ENCODE results near the gene HCFC1.
A peak's percentile ranks its signal among the peaks of the same experiment; 100 is the strongest.

The HCFC1 gene

DNA sequence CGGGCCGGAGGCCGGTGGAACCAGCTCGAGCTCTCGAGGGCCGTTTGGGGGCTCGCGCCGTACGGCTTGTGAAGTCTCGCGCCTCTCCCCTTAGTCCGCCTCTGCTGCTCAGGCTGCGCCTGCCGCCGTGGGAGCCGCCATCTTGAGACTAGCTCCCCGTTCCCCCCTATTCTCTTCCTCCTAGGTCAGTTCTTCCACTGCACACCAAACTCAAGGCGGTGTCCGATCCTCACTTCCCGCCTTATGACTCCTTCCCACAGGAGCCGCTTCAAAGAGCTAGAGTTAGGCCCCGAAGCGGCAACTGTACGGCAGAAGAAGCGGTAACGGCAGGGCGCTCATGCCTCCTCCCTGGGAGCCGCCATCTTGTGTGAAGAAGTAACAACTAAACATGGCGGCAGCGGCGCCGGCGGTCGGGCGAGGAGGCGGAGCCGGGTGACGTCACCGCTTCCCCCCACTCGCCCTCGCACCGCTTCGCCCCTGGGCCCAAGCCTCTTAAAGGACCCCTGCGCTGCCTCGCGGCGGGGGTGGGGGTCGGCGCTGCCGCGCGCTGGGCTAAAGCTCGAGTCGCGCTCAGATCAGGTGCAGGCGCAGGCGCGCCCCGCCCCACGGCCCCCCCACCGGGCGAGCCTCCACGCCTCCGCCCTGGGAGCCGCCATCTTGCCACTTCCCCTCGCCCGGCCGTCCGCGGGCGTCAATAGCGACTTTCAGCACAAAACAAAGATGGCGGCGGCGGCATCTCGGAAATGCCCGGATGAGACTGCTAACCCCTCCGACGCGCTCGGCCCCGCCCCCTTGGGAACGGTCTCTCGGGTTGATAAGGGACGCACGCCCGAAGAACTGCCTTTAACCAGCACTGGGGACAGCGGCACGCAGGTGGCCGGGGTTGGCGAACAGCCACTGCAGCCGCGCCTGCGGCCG lies at the start of gene HCFC1:
HCFC1 (minus strand) TSS at position 369 of the 918 bp plus-strand sequence. CDS start 978 bp downstream, outside the sequence.
- DNase-seq (ENCODE audit: low read depth, low spot score): peak; percentile 75

DNA sequence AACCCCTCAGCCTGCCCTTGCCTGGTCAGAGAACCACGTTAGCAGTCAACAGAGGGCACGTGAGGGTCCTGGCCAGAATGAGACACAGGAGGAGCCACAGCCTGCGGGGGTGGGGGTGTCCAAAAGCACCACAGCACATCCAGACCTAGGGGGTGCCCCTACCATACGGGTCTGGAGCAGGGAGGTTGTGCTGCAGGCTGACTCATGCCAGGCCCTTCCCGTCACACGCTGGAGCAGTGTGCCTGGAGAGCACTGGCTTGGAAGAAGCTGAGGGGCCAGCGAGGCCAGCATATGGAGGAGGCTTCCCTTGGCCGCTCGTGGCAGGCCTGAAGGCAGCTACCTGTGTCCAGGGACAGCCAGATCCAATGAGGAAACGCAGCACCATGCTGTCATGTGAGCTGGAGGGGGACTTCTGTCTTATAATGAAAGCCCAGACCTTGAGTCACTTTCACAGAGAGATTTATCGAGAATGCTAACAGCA lies 49.6 kb upstream of the HCFC1 start:
- DNase-seq (ENCODE audit: low read depth, low spot score): no peak

GRCh38 chrX:154020536-154021115 lies 49.0 kb upstream of the HCFC1 start:
- no peak for DNase-seq (ENCODE audit: low read depth, low spot score)

- no peak for DNase-seq (ENCODE audit: low read depth, low spot score)
Observed at GRCh38 chrX:154019633-154020528, 48.3 kb upstream of the HCFC1 start, which contains the start of gene IRAK1. TSS of gene IRAK1 (minus strand) at chrX:154019902. CDS start at chrX:154019812, 90 bp downstream.

DNA sequence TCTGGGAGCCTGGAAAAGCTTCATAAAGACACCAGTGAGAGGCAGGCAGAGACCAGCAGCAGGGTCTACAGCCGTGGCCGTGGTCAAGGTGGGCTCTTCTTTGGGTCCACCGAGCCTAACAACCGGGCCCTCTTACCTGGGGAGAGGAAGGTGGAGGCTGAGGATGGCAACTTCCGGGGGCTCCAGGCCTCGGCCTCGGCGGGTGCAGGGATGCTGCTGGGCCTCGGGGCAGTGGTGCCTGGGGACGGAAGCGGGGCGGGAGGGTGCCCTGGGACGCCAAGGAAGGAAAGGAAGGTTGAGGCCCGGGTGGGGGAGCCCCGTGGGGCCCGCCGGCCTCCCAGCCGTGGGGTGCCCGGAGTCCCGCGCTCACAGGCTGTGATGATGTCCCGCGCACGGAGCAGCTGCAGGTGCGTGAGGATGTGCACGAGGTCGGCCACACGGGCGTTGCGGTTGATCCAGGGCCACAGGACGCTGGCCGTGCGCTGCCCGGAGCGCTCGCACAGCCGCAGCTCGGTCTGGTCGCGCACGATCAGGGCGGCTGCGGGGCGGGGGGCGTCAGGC lies 47.5 kb upstream of the HCFC1 start:
- no peak for DNase-seq (ENCODE audit: low read depth, low spot score)

- DNase-seq (ENCODE audit: low read depth, low spot score): no peak
Observed at GRCh38 chrX:154018518-154019060, 47.0 kb upstream of the HCFC1 start.

- DNase-seq (ENCODE audit: low read depth, low spot score): no peak
Observed at GRCh38 chrX:154017766-154018517, 46.3 kb upstream of the HCFC1 start.

GRCh38 chrX:154016366-154017076 lies 44.9 kb upstream of the HCFC1 start:
- DNase-seq (ENCODE audit: low read depth, low spot score): no peak

GRCh38 chrX:154015581-154016264 lies 44.1 kb upstream of the HCFC1 start:
- no peak for DNase-seq (ENCODE audit: low read depth, low spot score)

DNA sequence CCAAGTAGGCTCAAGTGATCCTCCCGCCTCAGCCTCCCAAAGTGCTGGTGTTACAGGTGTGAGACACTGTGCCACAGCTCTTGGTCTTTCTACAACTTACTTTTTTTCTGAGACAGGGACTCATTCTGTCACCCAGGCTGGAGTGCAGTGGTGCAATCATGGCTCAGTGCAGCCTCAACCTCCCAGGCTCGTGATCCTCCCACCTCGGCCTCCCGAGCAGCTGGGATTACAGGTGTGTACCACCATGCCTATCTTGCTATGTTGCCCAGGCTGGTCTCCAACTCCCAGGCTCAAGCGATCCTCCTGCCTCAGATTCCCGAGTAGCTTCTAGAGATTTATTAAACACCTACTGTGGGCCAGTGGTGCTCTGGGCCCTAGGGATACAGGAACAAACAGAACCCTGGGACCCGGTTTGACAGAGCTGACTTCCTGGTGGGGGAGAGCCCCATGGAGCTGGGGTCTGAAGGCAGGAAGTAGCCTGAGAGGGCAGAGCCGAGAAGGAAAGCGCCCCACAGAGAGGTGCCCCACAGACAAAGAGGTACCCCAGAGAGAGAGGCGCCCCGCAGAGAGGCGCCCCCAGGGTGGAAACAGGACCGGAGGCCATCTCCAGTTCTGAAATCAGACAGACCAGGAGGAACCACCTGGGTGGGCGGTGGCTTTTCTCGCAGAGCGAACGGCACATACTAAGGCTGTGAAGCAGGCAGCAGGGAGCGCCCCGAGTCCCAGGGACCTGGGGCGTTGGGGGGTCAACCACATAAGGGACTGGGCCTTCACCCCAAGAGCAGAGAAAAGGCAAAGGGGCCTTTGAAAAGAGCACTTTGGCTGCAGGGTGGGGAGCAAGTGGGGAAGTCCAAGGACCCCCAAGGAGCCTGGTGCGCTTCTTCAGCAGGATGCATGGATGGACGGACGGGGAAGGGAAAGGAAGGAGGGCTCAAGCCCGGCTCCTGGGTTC lies 43.1 kb upstream of the HCFC1 start:
- no peak for DNase-seq (ENCODE audit: low read depth, low spot score)

DNA sequence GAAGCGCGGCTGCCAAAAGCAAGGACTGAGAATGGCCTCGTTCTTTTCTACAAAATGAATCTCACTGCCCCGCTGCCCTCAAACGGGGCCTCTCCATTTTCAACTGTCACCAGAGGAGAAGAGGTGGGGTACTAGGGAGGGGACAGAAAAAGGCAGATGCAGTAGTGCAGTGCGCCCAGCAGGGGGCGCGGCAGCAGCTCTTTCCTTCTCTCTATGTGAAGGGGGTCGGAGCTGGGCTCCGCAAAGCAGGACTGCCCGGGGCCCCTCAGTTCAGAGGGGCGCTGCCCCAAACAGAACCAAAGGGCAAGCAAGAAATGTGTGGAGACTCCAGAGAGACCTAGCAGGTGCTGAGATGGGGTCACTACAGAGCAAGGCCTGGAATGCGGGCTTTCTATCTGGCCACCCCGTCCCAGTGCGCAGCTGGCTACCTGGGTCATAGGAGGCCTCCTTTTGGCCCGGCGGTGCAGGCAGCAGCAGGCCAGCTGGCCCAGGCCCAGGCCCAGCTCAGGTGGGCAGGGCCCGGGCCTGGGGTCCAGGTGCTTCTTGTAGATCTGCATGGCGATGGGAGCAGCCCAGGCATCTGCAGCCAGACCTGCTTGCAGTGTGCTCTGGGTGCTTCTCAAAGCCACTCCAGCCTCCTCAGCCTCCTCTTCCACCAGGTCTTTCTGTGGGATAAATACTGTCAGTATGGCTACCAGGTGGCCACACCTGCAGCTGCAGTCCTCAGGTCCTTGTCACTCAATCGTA lies 42.2 kb upstream of the HCFC1 start:
- no peak for DNase-seq (ENCODE audit: low read depth, low spot score)

- DNase-seq (ENCODE audit: low read depth, low spot score): no peak
Observed at GRCh38 chrX:154013001-154013421, 41.4 kb upstream of the HCFC1 start.

DNA sequence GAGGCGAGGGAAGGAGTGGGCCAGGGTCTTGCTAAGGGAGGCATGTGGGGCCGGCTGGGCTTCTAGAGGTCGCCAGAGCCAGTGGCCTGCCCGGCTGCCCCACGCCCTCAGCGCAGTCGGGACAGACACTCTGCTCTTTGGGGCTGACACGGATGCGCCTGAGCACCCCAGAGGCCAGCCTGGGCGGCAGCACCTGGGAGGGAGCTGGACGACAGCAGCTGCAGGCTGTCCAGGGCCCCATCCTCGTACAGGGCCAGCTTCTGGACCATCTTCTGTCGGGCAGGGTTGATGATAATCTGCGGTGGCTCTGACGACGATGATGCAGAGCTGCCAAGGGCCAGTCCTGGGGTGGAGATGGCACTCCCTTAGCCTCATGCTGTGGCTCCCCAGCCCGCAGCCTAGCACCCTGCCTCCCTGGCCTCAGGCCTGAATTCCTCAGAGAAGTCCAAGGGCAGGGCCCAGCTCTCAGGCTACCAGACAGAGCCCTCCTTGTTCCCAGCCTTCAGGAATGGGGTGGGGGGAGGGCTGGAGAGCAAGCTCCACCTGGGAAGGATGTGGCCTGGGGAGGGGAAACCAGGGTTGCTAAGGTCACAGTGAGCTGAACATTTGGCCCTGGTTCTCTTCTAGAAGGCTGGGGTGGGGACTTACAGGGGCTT lies 40.8 kb upstream of the HCFC1 start:
- DNase-seq (ENCODE audit: low read depth, low spot score): no peak

DNA sequence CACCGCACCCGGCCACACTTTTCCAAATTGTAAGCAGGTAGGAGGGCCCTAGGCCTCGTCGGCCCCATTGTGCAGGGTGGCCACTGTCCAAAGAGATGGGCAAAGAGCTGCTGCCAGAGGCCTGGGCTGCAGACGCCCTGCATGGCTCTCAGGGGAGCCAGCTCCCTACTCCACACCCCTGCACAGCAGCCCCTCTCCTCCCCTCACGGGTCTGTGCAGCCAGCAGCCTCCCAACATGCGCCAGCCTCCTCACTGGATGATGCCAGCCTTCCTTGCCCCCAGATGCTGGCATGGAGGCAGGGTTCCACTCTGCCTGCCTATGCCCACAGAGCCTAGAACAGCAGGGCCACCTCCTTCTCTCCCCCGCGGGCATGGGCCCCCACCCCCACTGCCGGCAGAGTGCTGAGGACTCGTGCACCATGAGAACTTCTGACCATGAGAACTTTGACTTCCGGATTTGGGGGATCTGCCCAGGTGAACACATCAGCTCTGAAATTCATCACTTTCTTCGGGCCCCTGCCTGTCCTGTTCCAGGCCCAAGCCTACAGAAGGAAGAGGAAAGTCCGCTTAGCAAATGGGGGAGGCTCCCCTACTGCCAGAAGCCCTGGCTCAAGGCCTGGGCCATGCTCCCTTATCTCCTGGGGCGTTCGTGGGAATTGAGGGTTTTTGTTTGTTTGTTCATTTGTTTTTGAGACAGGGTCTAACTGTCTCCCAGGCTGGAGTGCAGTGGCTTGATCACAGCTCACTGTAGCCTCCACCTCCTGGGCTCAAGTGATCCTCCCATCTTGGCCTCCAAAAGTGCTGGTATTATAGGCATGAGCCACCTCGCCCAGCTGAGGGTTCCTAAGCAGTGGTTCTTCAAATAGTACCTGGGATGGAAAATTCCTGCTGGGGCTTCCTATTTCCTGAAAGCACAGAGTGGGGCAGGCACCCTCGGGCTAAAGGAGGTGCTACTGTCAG lies 40.0 kb upstream of the HCFC1 start:
- no peak for DNase-seq (ENCODE audit: low read depth, low spot score)

DNA sequence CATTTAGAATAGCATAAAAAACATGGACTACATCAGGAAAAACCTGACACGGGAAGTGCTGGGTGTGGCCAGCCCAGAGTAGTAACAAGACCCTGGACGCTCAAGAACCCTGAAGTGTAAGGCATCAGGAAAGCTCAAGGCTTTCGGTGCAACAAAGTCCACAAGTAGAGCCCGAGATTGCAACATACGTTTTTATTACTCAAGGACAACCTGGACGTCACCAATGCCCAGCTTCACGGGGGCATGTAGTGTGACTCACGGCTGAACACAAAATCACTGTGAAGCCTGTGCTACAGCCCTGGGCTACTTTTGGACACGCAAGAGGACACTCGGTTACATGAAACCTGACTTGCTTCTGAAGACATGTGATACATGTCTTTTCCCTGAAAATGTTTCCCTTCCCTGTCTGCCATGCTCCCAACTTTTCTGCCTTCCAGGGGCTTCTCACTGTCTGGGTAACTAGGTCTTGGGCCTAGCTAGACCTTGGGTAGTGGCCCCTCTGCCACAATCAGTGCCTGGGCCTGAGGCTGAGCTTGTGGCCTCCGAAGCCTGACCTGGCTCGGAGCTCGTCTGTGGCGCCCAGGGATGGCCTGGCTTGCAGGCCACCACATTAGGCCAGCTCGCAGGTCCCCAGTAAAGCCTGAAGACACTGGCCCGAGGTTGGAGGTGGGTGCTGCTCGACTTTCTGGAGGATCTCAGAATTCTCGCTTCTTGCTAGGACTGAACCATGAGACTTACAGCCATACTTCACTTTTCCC lies 38.9 kb upstream of the HCFC1 start:
- no peak for DNase-seq (ENCODE audit: low read depth, low spot score)

Measured in smooth muscle cell of the brain vasculature (primary cell).